AG08396 (cell line): Measurements from ENCODE around the gene ARPC2.

Experiments used
- DNase-seq: peaks from one replicate; pipeline ENCODE4 v3.0.0; 2012; ENCODE audit warnings: low spot score, mixed read lengths

The ARPC2 gene

GRCh38 chr2:218289639-218290315 lies 72.8 kb downstream of the ARPC2 start:
- DNase-seq = no peak

GRCh38 chr2:218290316-218291261 lies 73.6 kb downstream of the ARPC2 start:
- no peak for DNase-seq

GRCh38 chr2:218291318-218292047 lies 74.5 kb downstream of the ARPC2 start:
- DNase-seq = peak; percentile 40

GRCh38 chr2:218292048-218293014 lies 75.3 kb downstream of the ARPC2 start, which contains the start of gene TMBIM1:
Gene TMBIM1 (minus strand): TSS chr2:218292503. CDS start chr2:218282141, 10,362 bp downstream.
- peak; percentile 94 for DNase-seq

- DNase-seq = no peak
Observed at GRCh38 chr2:218293715-218294429, 76.9 kb downstream of the ARPC2 start.

- no peak for DNase-seq
Observed at GRCh38 chr2:218294430-218295022, 77.5 kb downstream of the ARPC2 start.

GRCh38 chr2:218295029-218295428 lies 78.0 kb downstream of the ARPC2 start:
- DNase-seq = no peak

- DNase-seq = no peak
Observed at GRCh38 chr2:218296200-218296599, 79.2 kb downstream of the ARPC2 start.

GRCh38 chr2:218296847-218297246 lies 79.9 kb downstream of the ARPC2 start:
- no peak for DNase-seq

- no peak for DNase-seq
Observed at GRCh38 chr2:218298314-218298875, 81.4 kb downstream of the ARPC2 start.

- no peak for DNase-seq
Observed at GRCh38 chr2:218300141-218300540, 83.2 kb downstream of the ARPC2 start.

- DNase-seq = peak; percentile 63
Observed at GRCh38 chr2:218301176-218301819, 84.3 kb downstream of the ARPC2 start.
